H9 (cell line): ENCODE data around the gene ETV2. TPM values are rescaled to one million over a fixed set of nuclear protein-coding genes. Genes with fewer than 3 reads are reported as not detected.

ENCODE experiments used
- DNase-seq: peaks from one replicate; pipeline ENCODE4 v3.0.0-alpha.2; 2017
- H2AFZ ChIP-seq: one replicate; pipeline ENCODE4 v1.6.1; 2013; ENCODE audit warnings: mild to moderate bottlenecking, low read length, control low read depth, moderate library complexity
- H2AK5ac ChIP-seq: 2 replicates; pipeline ENCODE4 v1.6.1; 2013; ENCODE audit warnings: low read length, control low read depth, mixed read lengths; ENCODE audit not compliant: insufficient read length
- H2BK120ac ChIP-seq: one replicate; pipeline ENCODE4 v1.6.1; 2013; ENCODE audit warnings: low read depth, mild to moderate bottlenecking, low read length, control low read depth, inconsistent platforms; ENCODE audit not compliant: poor library complexity, severe bottlenecking
- H2BK12ac ChIP-seq: 2 replicates; pipeline ENCODE4 v1.6.1; 2013; ENCODE audit warnings: low read length, control low read depth, mixed read lengths, low read depth; ENCODE audit not compliant: insufficient read length
- H2BK15ac ChIP-seq: 2 replicates; pipeline ENCODE4 v1.6.1; 2013; ENCODE audit warnings: low read depth, low read length, control low read depth
- H2BK20ac ChIP-seq: one replicate; pipeline ENCODE4 v1.6.1; 2013; ENCODE audit warnings: low read depth, mild to moderate bottlenecking, low read length, control low read depth, inconsistent platforms; ENCODE audit not compliant: poor library complexity, severe bottlenecking
- H2BK5ac ChIP-seq: 2 replicates; pipeline ENCODE4 v1.6.1; 2013; ENCODE audit warnings: low read length, control low read depth, mixed read lengths; ENCODE audit not compliant: insufficient read length
- H3K14ac ChIP-seq: 2 replicates; pipeline ENCODE4 v1.6.1; 2013; ENCODE audit warnings: low read length, control low read depth; ENCODE audit not compliant: insufficient read depth
- H3K18ac ChIP-seq: 2 replicates; pipeline ENCODE4 v1.6.1; 2013; ENCODE audit warnings: low read depth, mild to moderate bottlenecking, mixed read lengths, low read length, control low read depth; ENCODE audit not compliant: insufficient read length
- H3K23ac ChIP-seq: 2 replicates; pipeline ENCODE4 v1.6.1; 2013; ENCODE audit warnings: low read length, control low read depth, mixed read lengths, low read depth; ENCODE audit not compliant: insufficient read length
- H3K23me2 ChIP-seq: 2 replicates; pipeline ENCODE4 v1.6.1; 2013; ENCODE audit warnings: low read depth, mild to moderate bottlenecking, mixed read lengths, low read length, control low read depth; ENCODE audit not compliant: insufficient read length, poor library complexity, severe bottlenecking
- H3K27ac ChIP-seq: 2 replicates; pipeline ENCODE4 v1.5.1; 2013; ENCODE audit warnings: low read length, control low read depth, mixed read lengths, low read depth; ENCODE audit not compliant: insufficient read length
- H3K27me3 ChIP-seq: 2 replicates; pipeline ENCODE4 v1.6.1; 2013; ENCODE audit warnings: low read length, control low read depth, inconsistent platforms; ENCODE audit not compliant: insufficient read depth
- H3K4ac ChIP-seq: 2 replicates; pipeline ENCODE4 v1.6.1; 2013; ENCODE audit warnings: low read depth, mild to moderate bottlenecking, control low read depth, inconsistent platforms, low read length, moderate library complexity
- H3K4me1 ChIP-seq: 2 replicates; pipeline ENCODE4 v1.6.1; 2013; ENCODE audit warnings: low read length, control low read depth, inconsistent platforms; ENCODE audit not compliant: insufficient read depth
- H3K4me2 ChIP-seq: 2 replicates; pipeline ENCODE4 v1.6.1; 2013; ENCODE audit warnings: low read length, control low read depth, mixed read lengths; ENCODE audit not compliant: insufficient read length, insufficient read depth
- H3K56ac ChIP-seq: 2 replicates; pipeline ENCODE4 v1.6.1; 2013; ENCODE audit warnings: low read depth, mild to moderate bottlenecking, mixed read lengths, low read length, control low read depth; ENCODE audit not compliant: insufficient read length
- H3K79me1 ChIP-seq: 2 replicates; pipeline ENCODE4 v1.6.1; 2013; ENCODE audit warnings: low read depth, mild to moderate bottlenecking, moderate library complexity, low read length, control low read depth, inconsistent platforms; ENCODE audit not compliant: insufficient read depth, poor library complexity, severe bottlenecking
- H3K79me2 ChIP-seq: 2 replicates; pipeline ENCODE4 v1.6.1; 2013; ENCODE audit warnings: low read length, control low read depth, inconsistent platforms; ENCODE audit not compliant: insufficient read depth
- H3K9ac ChIP-seq: 2 replicates; pipeline ENCODE4 v1.6.1; 2013; ENCODE audit warnings: low read length, control low read depth, mixed read lengths; ENCODE audit not compliant: insufficient read length; ENCODE audit errors: extremely low read depth
- H3K9me3 ChIP-seq: one replicate; pipeline ENCODE4 v1.6.1; 2013; ENCODE audit warnings: low read depth, low read length, inconsistent platforms; ENCODE audit not compliant: control insufficient read depth
- H3T11ph ChIP-seq: one replicate; pipeline ENCODE4 v1.6.1; 2013; ENCODE audit warnings: mild to moderate bottlenecking, low read length, control low read depth, inconsistent platforms
- H4K20me1 ChIP-seq: one replicate; pipeline ENCODE4 v1.6.1; 2013; ENCODE audit not compliant: control insufficient read depth, insufficient read length, insufficient read depth
- H4K5ac ChIP-seq: 2 replicates; pipeline ENCODE4 v1.6.1; 2013; ENCODE audit warnings: low read depth, mild to moderate bottlenecking, mixed read lengths, low read length, control low read depth; ENCODE audit not compliant: insufficient read length
- H4K8ac ChIP-seq: replicated peaks from 2 replicates; pipeline ENCODE4 v1.6.1; 2013; ENCODE audit warnings: low read length, control low read depth, mixed read lengths, low read depth; ENCODE audit not compliant: insufficient read length
- H4K91ac ChIP-seq: 2 replicates; pipeline ENCODE4 v1.6.1; 2013; ENCODE audit warnings: low read depth, mild to moderate bottlenecking, moderate library complexity, mixed read lengths, low read length, control low read depth; ENCODE audit not compliant: insufficient read length
- H3K27ac Mint-ChIP-seq, 3 experiments: 2 replicates in 2 of 3; 3 replicates in 1 of 3; pipeline ENCODE4 v1.8.0; 2020 to 2021; ENCODE audit warnings: mixed read lengths in 3 of 3, mild to moderate bottlenecking in 1 of 3, moderate library complexity in 1 of 3
- H3K27me3 Mint-ChIP-seq: 2 replicates; pipeline ENCODE4 v1.8.0; 2021; ENCODE audit warnings: low read depth, mild to moderate bottlenecking, moderate library complexity, mixed read lengths
- H3K36me3 Mint-ChIP-seq, 3 experiments: 2 replicates in 2 of 3; 3 replicates in 1 of 3; pipeline ENCODE4 v1.8.0; 2020 to 2021; ENCODE audit warnings: low read depth in 3 of 3, mixed read lengths in 3 of 3; ENCODE audit not compliant: insufficient read depth in 1 of 3
- H3K4me1 Mint-ChIP-seq, 2 experiments: 2 replicates each; pipeline ENCODE4 v1.8.0; 2020; ENCODE audit warnings: mixed read lengths in 2 of 2
- H3K4me3 Mint-ChIP-seq, 2 experiments: 2 replicates in 1 of 2; 3 replicates in 1 of 2; pipeline ENCODE4 v1.8.0; 2020 to 2021; ENCODE audit warnings: mild to moderate bottlenecking in 2 of 2, mixed read lengths in 2 of 2, moderate library complexity in 1 of 2
- H3K9me3 Mint-ChIP-seq, 2 experiments: 2 replicates in 1 of 2; 3 replicates in 1 of 2; pipeline ENCODE4 v1.8.0; 2020; ENCODE audit warnings: mild to moderate bottlenecking in 2 of 2, mixed read lengths in 2 of 2, moderate library complexity in 1 of 2
- CTCF ChIP-seq: fragments of 200-600 bp; sonication (generic); conservative IDR thresholded peaks from 3 replicates; pipeline ENCODE4 v1.8.0; 2021; ENCODE audit warnings: antibody characterized with exemption, mild to moderate bottlenecking
- WGBS: extraction: QIAGEN DNeasy Blood & Tissue Kit; methylation state at CpG from one replicate; pipeline ENCODE4 v1.1.7; 2013; ENCODE audit warnings: missing lambda C conversion rate, low lambda C conversion rate, mixed read lengths; ENCODE audit not compliant: insufficient read length; ENCODE audit errors: extremely low coverage; 5-methylcytosine and 5-hydroxymethylcytosine counted together
- total RNA-seq: library from RNA; stranded (reverse); gene quantifications from 2 replicates; pipeline ENCODE4 v1.2.1, GENCODE V29; 2021

The ETV2 gene
- total RNA-seq, 1 experiment from 2014 or later, result 1.9 TPM

GRCh38 chr19:35612224-35612558, 29.4 kb upstream of the ETV2 start:
- no peak overlapping the region for H3K23ac ChIP-seq
- no peak overlapping the region for H2BK20ac ChIP-seq
- no peak overlapping the region for H4K5ac ChIP-seq
- TF ChIP-seq CTCF, result no peak
- H3K14ac ChIP-seq, result no peak overlapping the region
- H3K79me1 ChIP-seq, result no peaks in the 10 kb centered on the region
- H3K9ac ChIP-seq, result no peak overlapping the region
- H3K27ac ChIP-seq, result no peak overlapping the region
- H2AK5ac ChIP-seq, result no peak overlapping the region
- Mint-ChIP-seq H3K9me3 (peaks cover 15 to 21% of the 10 kb centered on the region in 2 experiments), H3K27ac (no peak overlapping the region), H3K36me3 (peaks cover 9 to 26% (median 26%) of the 10 kb centered on the region in 3 experiments; a peak in 6 of 7 replicates), H3K4me3 (peak overlapping the region; percentile 80 to 86), H3K4me1 (no peaks in the 10 kb centered on the region), H3K27me3 (peaks cover 23% of the 10 kb centered on the region)
- H3K79me2 ChIP-seq, result no peaks in the 10 kb centered on the region
- no peak overlapping the region for H2BK5ac ChIP-seq
- H3K4ac ChIP-seq, result no peak overlapping the region
- no peak overlapping the region for H3K18ac ChIP-seq
- H3K4me2 ChIP-seq, result peak overlapping the region; percentile 3
- H2AFZ ChIP-seq, result no peak overlapping the region
- no peak overlapping the region for H2BK12ac ChIP-seq
- H4K91ac ChIP-seq, result no peak overlapping the region
- no peak overlapping the region for H2BK120ac ChIP-seq
- H4K8ac ChIP-seq, result no peak overlapping the region
- peaks cover 5% of the 10 kb centered on the region for H3K23me2 ChIP-seq
- no peak overlapping the region for H3T11ph ChIP-seq
- H4K20me1 ChIP-seq, result no peaks in the 10 kb centered on the region
- no peak overlapping the region for H3K56ac ChIP-seq
- H3K9me3 ChIP-seq, result peaks cover 12% of the 10 kb centered on the region
- no peak for DNase-seq
- no peaks in the 10 kb centered on the region for H3K4me1 ChIP-seq
- no peak overlapping the region for H2BK15ac ChIP-seq
- H3K27me3 ChIP-seq, result no peaks in the 10 kb centered on the region
- no CpG with 5 or more reads among the region's 9 CpGs for WGBS
